Right lobe of liver (tissue), 6 donors: ENCODE results near the gene RHOT1. TPM values are rescaled to one million over a fixed set of nuclear protein-coding genes. Genes with fewer than 3 reads are reported as not detected.
"Not testable (repeated sequence)": the region's sequence is repeated elsewhere in the genome, so short reads cannot be mapped to it uniquely, and the experiment has no call there.

ENCODE experiments used
- ATAC-seq, 4 donors: fragments of 200-7000 bp; cut with Tn5 transposase; one replicate each; pipeline ENCODE4 v1.9.1; 2020; ENCODE audit warnings: mild to moderate bottlenecking in 4 of 4, moderate library complexity in 4 of 4
- DNase-seq, 3 donors: peaks; one replicate each; pipeline ENCODE4 v3.0.0-alpha.2; 2020
- H3K27ac ChIP-seq, 3 donors: fragments of 200-600 bp; one replicate each; pipeline ENCODE4 v1.8.0; 2022
- H3K27me3 ChIP-seq, 2 donors: fragments of 200-600 bp; one replicate each; pipeline ENCODE4 v1.8.0; 2022
- H3K36me3 ChIP-seq, 4 donors: fragments of 200-600 bp; sonication (generic) in 1 of 4; one replicate each; pipeline versions ENCODE4 v1.5.1 to v1.8.0; 2017 to 2022; ENCODE audit warnings: control low read depth in 1 of 4
- H3K4me1 ChIP-seq, 4 donors: fragments of 200-600 bp; sonication (generic) in 1 of 4; one replicate each; pipeline versions ENCODE4 v1.5.1 to v1.8.0; 2017 to 2022; ENCODE audit warnings: control low read depth in 1 of 4
- H3K4me3 ChIP-seq, 3 donors: fragments of 200-600 bp; one replicate each; pipeline ENCODE4 v1.8.0; 2022
- H3K9me3 ChIP-seq, 4 donors: fragments of 200-600 bp; sonication (generic) in 1 of 4; one replicate each; pipeline versions ENCODE4 v1.5.1 to v1.8.0; 2017 to 2022; ENCODE audit warnings: control low read depth in 1 of 4
- POLR2A ChIP-seq: fragments of 450-650 bp; IDR thresholded peaks from one replicate; pipeline ENCODE4 v1.6.1; 2017; ENCODE audit warnings: antibody characterized with exemption, mild to moderate bottlenecking
- WGBS: methylation state at CpG from one replicate; pipeline ENCODE4 v1.1.6; 2018; ENCODE audit warnings: low coverage, low lambda C conversion rate; ENCODE audit not compliant: insufficient coverage; ENCODE audit errors: missing lambda C conversion rate; 5-methylcytosine and 5-hydroxymethylcytosine counted together
- intact Hi-C, 2 donors: fragments of 100-400 bp; cut with DNase I; formaldehyde crosslinking; loops; one replicate each; pipeline versions ENCODE4 v1.11.2 to v1.14.1; 2022
- total RNA-seq, 6 experiments: library from RNA; depleted of rRNA in 2 of 6; stranded (reverse); fragments of >200 nt in 2 of 6; fragmentation: NEBNext Ultra II Directional in 3 of 6; extraction: Animal tissue kit (Norgen Biotek cat#: 25700) in 3 of 6; gene quantifications; one replicate each; pipeline versions ENCODE4 v1.1.0 to v1.2.4, GENCODE V29; 2016 to 2023
- TF ChIP-seq, protein P1 (sequence below), 4 donors: fragments of 200-600 bp in 3 of 4; fragments of 450-650 bp in 1 of 4; IDR thresholded peaks; one replicate each; pipeline versions ENCODE4 v1.5.1 to v1.8.0; 2016 to 2022; ENCODE audit warnings: antibody characterized with exemption in 4 of 4, mild to moderate bottlenecking in 2 of 4
- donor health status: DM: no; HTN: yes; CAD: no.
- donor health status: DM: no; HTN: no; CAD: no.
- donor health status: DM: no; HTN: no; CAD: no.
- donor health status: DM: no; HTN: yes; CAD: no.
- donor health status: DM: no; HTN: yes; CAD: no.

RHOT1 gene
- total RNA-seq, 6 experiments from 2014 or later: 12.0 to 24.5 (median 14.2) TPM

DNA sequence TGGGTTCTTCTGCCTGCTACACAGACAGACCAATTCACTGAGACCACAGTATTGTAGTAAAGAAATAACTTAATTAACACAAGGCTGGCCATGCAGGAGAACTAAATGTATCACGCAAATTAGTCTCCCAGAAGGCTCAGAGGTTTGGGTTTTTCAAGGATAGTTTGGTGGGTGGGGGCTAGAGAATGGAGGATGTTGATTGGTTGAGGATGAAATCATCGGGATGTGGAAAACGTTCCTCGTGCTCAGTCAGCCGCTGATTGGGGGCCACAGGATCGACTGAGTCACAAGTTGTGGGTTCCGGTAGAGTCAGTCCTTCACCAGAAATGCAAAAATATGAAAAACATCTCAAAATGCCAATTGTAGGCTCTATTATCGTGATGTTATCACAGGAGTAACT is 18.7 kb downstream of the RHOT1 start:
- Histone ChIP-seq H3K36me3 (peaks cover 0 to 7% (median under 1%) of the 10 kb centered on the region in 4 donors), H3K4me1 (no peaks in the 10 kb centered on the region), H3K27me3 (no peaks in the 10 kb centered on the region), H3K4me3 (no peak overlapping the region), H3K27ac (no peak overlapping the region), H3K9me3 (no peaks in the 10 kb centered on the region)
- no peak for ATAC-seq
- intact Hi-C loops: no loop called here
- TF ChIP-seq, protein P1, sequence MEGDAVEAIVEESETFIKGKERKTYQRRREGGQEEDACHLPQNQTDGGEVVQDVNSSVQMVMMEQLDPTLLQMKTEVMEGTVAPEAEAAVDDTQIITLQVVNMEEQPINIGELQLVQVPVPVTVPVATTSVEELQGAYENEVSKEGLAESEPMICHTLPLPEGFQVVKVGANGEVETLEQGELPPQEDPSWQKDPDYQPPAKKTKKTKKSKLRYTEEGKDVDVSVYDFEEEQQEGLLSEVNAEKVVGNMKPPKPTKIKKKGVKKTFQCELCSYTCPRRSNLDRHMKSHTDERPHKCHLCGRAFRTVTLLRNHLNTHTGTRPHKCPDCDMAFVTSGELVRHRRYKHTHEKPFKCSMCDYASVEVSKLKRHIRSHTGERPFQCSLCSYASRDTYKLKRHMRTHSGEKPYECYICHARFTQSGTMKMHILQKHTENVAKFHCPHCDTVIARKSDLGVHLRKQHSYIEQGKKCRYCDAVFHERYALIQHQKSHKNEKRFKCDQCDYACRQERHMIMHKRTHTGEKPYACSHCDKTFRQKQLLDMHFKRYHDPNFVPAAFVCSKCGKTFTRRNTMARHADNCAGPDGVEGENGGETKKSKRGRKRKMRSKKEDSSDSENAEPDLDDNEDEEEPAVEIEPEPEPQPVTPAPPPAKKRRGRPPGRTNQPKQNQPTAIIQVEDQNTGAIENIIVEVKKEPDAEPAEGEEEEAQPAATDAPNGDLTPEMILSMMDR (IDR thresholded peaks at IDR 0.05): no peak
- no peak for TF ChIP-seq POLR2A
- 95% methylated on average over 4 of the region's 8 CpGs for WGBS
- no peak for DNase-seq

DNA sequence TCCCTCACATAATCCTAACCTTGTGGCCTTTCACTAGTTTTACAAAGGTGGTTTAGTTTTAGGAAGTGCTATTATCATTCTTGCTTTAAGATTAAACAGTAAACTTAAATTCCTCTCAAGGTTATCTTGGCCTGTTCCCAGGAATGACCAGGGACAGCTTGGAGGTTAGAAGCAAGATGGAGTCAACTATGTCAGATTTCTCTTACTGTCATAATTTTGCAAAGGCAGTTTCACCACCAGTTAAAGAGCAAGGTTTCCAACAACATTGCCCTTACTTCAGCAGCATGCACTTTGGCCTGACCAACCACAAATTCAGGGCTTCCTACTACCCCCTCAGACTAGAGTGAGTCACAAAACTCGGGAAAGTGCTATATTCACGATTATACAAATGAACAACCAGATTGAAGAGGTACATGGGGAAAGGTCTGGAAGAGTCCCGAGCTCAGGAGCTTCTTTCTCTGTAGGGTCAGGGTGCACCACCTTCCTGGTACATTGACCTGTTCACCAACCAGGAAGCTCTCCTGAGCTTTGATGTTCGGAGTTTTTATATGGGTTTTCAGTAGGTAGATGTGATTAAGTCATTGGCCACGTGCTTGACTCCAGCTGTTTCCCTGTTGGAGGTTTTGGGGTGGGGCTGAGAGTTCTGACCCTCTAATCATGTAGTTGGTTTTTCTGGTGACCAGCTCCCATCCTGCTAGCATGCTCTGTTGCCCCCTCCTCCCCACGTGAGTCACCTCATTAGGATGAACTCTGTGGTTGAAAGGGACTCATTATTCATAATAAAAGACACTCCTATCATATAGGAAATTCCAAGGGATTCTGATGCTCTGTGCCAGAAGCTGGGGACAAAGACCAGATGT is 19.4 kb downstream of the RHOT1 start:
- Histone ChIP-seq H3K27me3 (no peaks in the 10 kb centered on the region), H3K36me3 (peaks cover 0 to 7% (median under 1%) of the 10 kb centered on the region in 4 donors), H3K4me3 (no peak overlapping the region), H3K4me1 (no peaks in the 10 kb centered on the region), H3K27ac (no peak overlapping the region), H3K9me3 (no peaks in the 10 kb centered on the region)
- 89% methylated on average over 6 of the region's 6 CpGs for WGBS
- no peak for DNase-seq
- no peak for TF ChIP-seq POLR2A
- TF ChIP-seq, protein P1 (IDR thresholded peaks at IDR 0.05): no peak
- no peak for ATAC-seq
- intact Hi-C loops: no loop called here

DNA sequence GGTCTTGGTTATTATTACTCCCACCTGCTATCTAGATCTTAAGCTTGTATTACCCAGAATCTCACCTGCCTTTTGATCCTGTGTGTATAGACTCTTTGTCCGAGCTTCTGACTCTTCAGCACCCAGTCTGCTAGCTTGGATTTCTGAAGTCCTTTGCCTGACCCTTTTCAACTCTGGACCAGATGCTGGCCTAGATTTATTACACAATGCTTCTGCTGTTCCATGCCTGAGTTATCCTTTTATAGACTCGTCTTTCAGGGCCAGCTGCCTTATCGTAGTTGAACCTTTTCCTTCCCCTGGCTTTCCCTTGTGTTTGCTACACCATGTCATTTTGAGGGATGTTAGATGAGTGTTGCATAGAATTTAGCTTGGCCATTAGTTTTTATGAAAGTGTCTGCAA is 32.6 kb downstream of the RHOT1 start:
- Histone ChIP-seq H3K27me3 (no peaks in the 10 kb centered on the region), H3K36me3 (peaks cover 0 to 27% (median 8%) of the 10 kb centered on the region in 4 donors), H3K4me3 (no peak overlapping the region), H3K27ac (no peak overlapping the region), H3K9me3 (no peaks in the 10 kb centered on the region), H3K4me1 (no peaks in the 10 kb centered on the region)
- DNase-seq (no peak), ATAC-seq (no peak)
- intact Hi-C loops: no loop called here
- no peak for TF ChIP-seq POLR2A
- TF ChIP-seq, protein P1 (IDR thresholded peaks at IDR 0.05): no peak
- 79% methylated on average over 3 of the region's 3 CpGs for whole genome bisulfite sequencing

DNA sequence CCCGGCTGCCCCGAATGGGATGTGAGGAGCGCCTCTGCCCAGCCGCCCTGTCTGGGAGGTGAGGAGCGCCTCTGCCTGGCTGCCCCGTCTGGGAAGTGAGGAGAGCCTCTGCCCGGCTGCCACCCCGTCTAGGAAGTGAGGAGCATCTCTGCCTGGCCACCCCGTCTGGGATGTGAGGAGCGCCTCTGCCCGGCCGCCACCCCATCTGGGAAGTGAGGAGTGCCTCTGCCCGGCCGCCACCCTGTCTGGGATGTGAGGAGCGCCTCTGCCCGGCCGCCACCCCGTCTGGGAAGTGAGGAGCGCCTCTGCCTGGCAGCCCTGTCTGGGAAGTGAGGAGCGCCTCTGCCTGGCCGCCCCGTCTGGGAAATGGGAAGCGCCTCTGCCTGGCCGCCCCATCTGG is 36.4 kb downstream of the RHOT1 start:
- H3K27ac ChIP-seq, H3K9me3 ChIP-seq, ATAC-seq, DNase-seq, H3K4me1 ChIP-seq, intact Hi-C loops, H3K27me3 ChIP-seq, H3K4me3 ChIP-seq: not testable (repeated sequence)
- H3K36me3 ChIP-seq: peaks cover 0 to 27% (median 8%) of the 10 kb centered on the region in 4 donors
- no CpG with 5 or more reads among the region's 24 CpGs for WGBS

DNA sequence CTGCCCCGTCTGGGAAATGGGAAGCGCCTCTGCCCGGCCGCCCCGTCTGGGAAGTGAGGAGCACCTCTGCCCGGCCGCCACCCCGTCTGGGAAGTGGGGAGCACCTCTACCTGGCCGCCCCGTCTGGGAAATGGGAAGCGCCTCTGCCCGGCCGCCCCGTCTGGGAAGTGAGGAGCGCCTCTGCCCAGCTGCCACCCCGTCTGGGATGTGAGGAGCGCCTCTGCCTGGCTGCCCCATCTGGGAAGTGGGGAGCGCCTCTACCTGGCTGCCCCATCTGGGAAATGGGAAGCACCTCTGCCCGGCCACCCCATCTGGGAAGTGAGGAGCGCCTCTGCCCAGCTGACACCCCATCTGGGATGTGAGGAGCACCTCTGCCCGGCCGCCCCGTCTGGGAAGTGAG is 36.8 kb downstream of the RHOT1 start:
- intact Hi-C loops, H3K27ac ChIP-seq, H3K9me3 ChIP-seq, DNase-seq, ATAC-seq, H3K4me1 ChIP-seq, H3K4me3 ChIP-seq, H3K27me3 ChIP-seq: not testable (repeated sequence)
- no CpG with 5 or more reads among the region's 23 CpGs for WGBS
- peaks cover 0 to 27% (median 8%) of the 10 kb centered on the region in 4 donors for H3K36me3 ChIP-seq

DNA sequence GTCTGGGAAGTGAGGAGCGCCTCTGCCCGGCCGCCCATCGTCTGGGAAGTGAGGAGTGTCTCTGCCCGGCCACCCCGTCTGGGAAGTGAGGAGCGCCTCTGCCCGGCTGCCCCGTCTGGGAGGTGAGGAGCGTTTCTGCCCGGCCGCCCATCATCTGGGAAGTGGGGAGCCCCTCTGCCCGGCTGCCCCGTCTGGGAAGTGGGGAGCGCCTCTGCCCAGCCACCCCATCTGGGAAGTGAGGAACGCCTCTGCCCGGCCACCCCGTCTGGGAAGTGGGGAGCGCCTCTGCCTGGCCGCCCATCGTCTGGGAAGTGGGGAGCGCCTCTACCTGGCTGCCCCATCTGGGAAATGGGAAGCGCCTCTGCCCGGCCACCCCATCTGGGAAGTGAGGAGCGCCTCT is 37.2 kb downstream of the RHOT1 start:
- H3K27ac ChIP-seq, H3K4me3 ChIP-seq, H3K27me3 ChIP-seq, DNase-seq, H3K9me3 ChIP-seq, ATAC-seq, intact Hi-C loops, H3K4me1 ChIP-seq: not testable (repeated sequence)
- peaks cover 0 to 27% (median 8%) of the 10 kb centered on the region in 4 donors for H3K36me3 ChIP-seq
- WGBS: 92% methylated on average over 5 of the region's 25 CpGs

DNA sequence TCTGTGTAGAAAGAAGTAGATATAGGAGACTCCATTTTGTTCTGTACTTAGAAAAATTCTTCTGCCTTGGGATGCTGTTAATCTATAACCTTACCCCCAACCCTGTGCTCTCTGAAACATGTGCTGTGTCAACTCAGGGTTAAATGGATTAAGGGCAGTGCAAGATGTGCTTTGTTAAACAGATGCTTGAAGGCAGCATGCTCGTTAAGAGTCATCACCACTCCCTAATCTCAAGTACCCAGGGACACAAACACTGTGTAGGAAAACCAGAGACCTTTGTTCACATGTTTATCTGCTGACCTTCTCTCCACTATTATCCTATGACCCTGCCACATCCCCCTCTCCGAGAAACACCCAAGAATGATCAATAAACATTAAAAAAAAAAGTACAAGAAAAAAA is 38.0 kb downstream of the RHOT1 start:
- H3K9me3 ChIP-seq, DNase-seq, H3K4me3 ChIP-seq, intact Hi-C loops, H3K4me1 ChIP-seq, ATAC-seq, H3K27ac ChIP-seq, H3K27me3 ChIP-seq: not testable (repeated sequence)
- 0% methylated on average over 1 of the region's 2 CpGs for WGBS
- peaks cover 0 to 25% (median 7%) of the 10 kb centered on the region in 4 donors for H3K36me3 ChIP-seq
